ENCODE data around the gene DACT2. TPM values are rescaled to one million over a fixed set of nuclear protein-coding genes. Genes with fewer than 3 reads are reported as not detected.

Gene DACT2
- total and polyA plus RNA-seq, 2 of the 8 experiments (the other 6 are each of a cell fraction or from before 2014, with no cell fraction given), result 2.9 to 3.1 TPM

DNA sequence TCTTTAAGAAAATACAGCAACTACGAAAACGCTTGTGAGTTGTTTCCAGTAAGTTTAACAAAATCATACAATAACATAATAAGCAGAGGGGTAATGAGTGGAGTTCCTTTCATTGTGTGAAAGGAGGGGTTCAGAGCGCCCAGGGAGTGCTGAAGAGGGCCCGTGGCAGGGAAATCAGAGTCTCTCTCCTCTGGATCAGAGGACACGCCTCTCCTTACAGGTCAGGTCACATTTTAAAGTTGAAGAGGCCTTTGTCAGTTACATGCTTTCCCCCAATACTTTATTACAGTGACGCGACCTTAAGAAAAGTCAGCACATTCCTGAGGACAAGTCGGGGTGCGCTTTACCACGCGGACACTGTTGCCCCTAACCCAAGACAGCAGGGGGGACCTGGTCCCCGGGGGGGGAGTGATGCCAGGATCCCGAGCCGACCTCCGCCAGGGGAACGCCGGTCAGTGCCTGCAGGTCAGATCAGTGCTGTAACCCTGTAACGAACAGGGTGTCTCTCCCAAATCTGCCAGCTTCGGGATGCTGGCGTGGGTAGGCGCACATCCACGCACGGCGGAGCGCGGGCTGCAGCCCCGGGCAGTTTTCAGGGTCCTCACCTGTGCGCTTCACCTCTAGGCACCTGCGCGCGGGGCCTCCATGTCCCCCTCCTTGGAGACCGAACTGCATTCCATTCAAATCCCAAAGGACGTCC is 848 bp downstream of the DACT2 start:
- Histone ChIP-seq H2AK5ac (ENCODE audit: low read depth, low read length) (no peak overlapping the region), H3K36me3 (ENCODE audit: control insufficient read depth in 2 of 4, insufficient read depth in 4 of 4, low read length in 3 of 4) (no peaks in the 10 kb centered on the region), H2BK12ac (ENCODE audit: low read depth, low read length) (no peak overlapping the region; the same call in 1 of the 2 replicates), H4K20me1 (replicated peaks in 1 of 2; ENCODE audit: control insufficient read depth in 1 of 2, insufficient read depth in 2 of 2, low read length in 2 of 2) (peaks cover 0 to 1% of the 10 kb centered on the region in 2 experiments), H3K14ac (ENCODE audit: insufficient read length) (no peak overlapping the region), H3K79me2 (ENCODE audit: control insufficient read depth in 1 of 2, insufficient read depth in 2 of 2, low read length in 2 of 2) (no peaks in the 10 kb centered on the region), H2BK15ac (ENCODE audit: low read length) (0 out of 2 replicates have a peak overlapping the region, but pooled peaks have one; percentile 40), H3K56ac (replicated peaks; ENCODE audit: insufficient read length, low read depth, low read length) (no peak overlapping the region), H4K91ac (replicated peaks; ENCODE audit: insufficient read length, low read length) (no peak overlapping the region), H4K5ac (ENCODE audit: insufficient read length, low read depth, low read length) (no peak overlapping the region), H3K4ac (replicated peaks; ENCODE audit: insufficient read length, low read depth, low read length) (no peak overlapping the region), H3K4me1 (replicated peaks in 1 of 4; ENCODE audit: control insufficient read depth in 3 of 4, insufficient read depth in 4 of 4, low read length in 3 of 4) (peaks cover 10 to 20% (median 14%) of the 10 kb centered on the region in 4 experiments), H3K18ac (ENCODE audit: extremely low read depth, low read length) (peak overlapping the region; percentile 60; the same call in 1 of the 2 replicates), H3K9ac (replicated peaks in 1 of 4; ENCODE audit: extremely low read depth in 1 of 4, low read depth in 3 of 4, low read length in 3 of 4) (peak overlapping the region in 2 of 4 experiments; percentile 36 to 50; a peak in 2 of 7 replicates), H3K79me1 (ENCODE audit: low read depth, low read length) (no peaks in the 10 kb centered on the region), H4K8ac (ENCODE audit: extremely low read depth, insufficient read depth, low read length) (no peak overlapping the region), H3K4me2 (ENCODE audit: insufficient read depth in 1 of 2, low read depth in 2 of 2, low read length in 2 of 2) (peak overlapping the region; percentile 87 to 98), H2BK5ac (ENCODE audit: low read depth, low read length) (no peak overlapping the region), H3K27ac (ENCODE audit: low read depth, low read length) (no peak overlapping the region), H3K27me3 (replicated peaks in 1 of 4; ENCODE audit: control insufficient read depth in 3 of 4, extremely low read depth in 1 of 4, insufficient read depth in 3 of 4, low read length in 3 of 4) (peaks cover 0 to 19% (median 12%) of the 10 kb centered on the region in 4 experiments; a peak in 4 of 7 replicates), H3K9me3 (ENCODE audit: insufficient read depth in 2 of 2, low read depth in 1 of 2, low read length in 1 of 2) (peaks cover 0 to 6% of the 10 kb centered on the region in 2 experiments; a peak in 1 of 4 replicates), H2BK120ac (replicated peaks; ENCODE audit: low read depth, low read length) (no peak overlapping the region), H3K23me2 (ENCODE audit: low read depth, low read length) (peaks cover 7% of the 10 kb centered on the region; the same call in 1 of the 2 replicates), H3K4me3 (ENCODE audit: extremely low read depth in 1 of 4, insufficient read depth in 2 of 4, low read depth in 3 of 4, low read length in 4 of 4) (peak overlapping the region; percentile 64 to 78 (median 67)), H3K23ac (ENCODE audit: insufficient read length) (no peak overlapping the region), H2BK20ac (ENCODE audit: low read length) (no peak overlapping the region), H2AFZ (ENCODE audit: low read length) (no peak overlapping the region)
- ChIA-PET POLR2A (ENCODE audit: partially characterized antibody) (interaction anchor here (2.5 kb wide), 1 partner anchor 13 kb away, joined by 7 read pairs; no protein-coding TSS in a partner anchor), CTCF (ENCODE audit: partially characterized antibody) (interaction anchor here (0.7 to 4.6 kb wide), 4 partner anchors 14 to 164 kb away, joined by 3 to 19 read pairs (median 3); no protein-coding TSS in a partner anchor)
- WGBS, 2 experiments (ENCODE audit: extremely low coverage in 1 of 2, insufficient coverage in 1 of 2, insufficient read length in 1 of 2, insufficient replicate concordance in 2 of 2, low coverage in 1 of 2, low lambda C conversion rate in 2 of 2, missing lambda C conversion rate in 1 of 2), result 15% methylated on average over 32 of the region's 33 CpGs; no CpG with 5 or more reads in 1 of the 2 experiments
- DNase-seq (ENCODE audit: low read depth in 1 of 2, low spot score in 2 of 2) (no peak), FAIRE-seq (no peak)
- TF ChIP-seq HDAC6 (IDR thresholded peaks at IDR 0.05; ENCODE audit: low read depth, low read length) (no peak), SRF (IDR thresholded peaks at IDR 0.05; ENCODE audit: low read depth, low read length) (no peak)
